GM21786 (cell line): ENCODE results near the gene RPS6KC1.
"Not testable (repeated sequence)": the region's sequence is repeated elsewhere in the genome, so short reads cannot be mapped to it uniquely, and the experiment has no call there.

ENCODE experiments used
- ATAC-seq: cut with Tn5 transposase; IDR thresholded peaks from one replicate; pipeline ENCODE4 v1.9.1; 2021; ENCODE audit not compliant: unreplicated experiment

RPS6KC1 gene

GRCh38 chr1:213054142-213054541 is 3.1 kb downstream of the RPS6KC1 start:
- no peak for ATAC-seq

GRCh38 chr1:213054733-213055591 is 3.9 kb downstream of the RPS6KC1 start:
- ATAC-seq = no peak

GRCh38 chr1:213055767-213056166 is 4.7 kb downstream of the RPS6KC1 start:
- ATAC-seq = no peak

GRCh38 chr1:213057264-213058059 is 6.4 kb downstream of the RPS6KC1 start:
- ATAC-seq = no peak

- no peak for ATAC-seq
Measured at GRCh38 chr1:213060836-213061235, 9.8 kb downstream of the RPS6KC1 start.

GRCh38 chr1:213061263-213061662 is 10.2 kb downstream of the RPS6KC1 start:
- no peak for ATAC-seq

GRCh38 chr1:213065800-213066199 is 14.8 kb downstream of the RPS6KC1 start:
- no peak for ATAC-seq

GRCh38 chr1:213066363-213066762 is 15.3 kb downstream of the RPS6KC1 start:
- no peak for ATAC-seq

GRCh38 chr1:213067352-213067751 is 16.3 kb downstream of the RPS6KC1 start:
- no peak for ATAC-seq

GRCh38 chr1:213070406-213070805 is 19.4 kb downstream of the RPS6KC1 start:
- ATAC-seq = peak; percentile 95

GRCh38 chr1:213075725-213076124 is 24.7 kb downstream of the RPS6KC1 start:
- ATAC-seq = peak; percentile 79

- ATAC-seq = no peak
Measured at GRCh38 chr1:213082420-213083111, 31.5 kb downstream of the RPS6KC1 start.

GRCh38 chr1:213083112-213083445 is 32.0 kb downstream of the RPS6KC1 start:
- ATAC-seq = no peak

- ATAC-seq = no peak
Measured at GRCh38 chr1:213087911-213088310, 36.9 kb downstream of the RPS6KC1 start.

GRCh38 chr1:213089924-213090677 is 39.1 kb downstream of the RPS6KC1 start:
- ATAC-seq = no peak

GRCh38 chr1:213094446-213094845 is 43.4 kb downstream of the RPS6KC1 start:
- ATAC-seq = no peak

GRCh38 chr1:213095467-213095866 is 44.4 kb downstream of the RPS6KC1 start:
- no peak for ATAC-seq

GRCh38 chr1:213099682-213100399 is 48.8 kb downstream of the RPS6KC1 start:
- ATAC-seq = no peak

GRCh38 chr1:213100565-213100964 is 49.5 kb downstream of the RPS6KC1 start:
- ATAC-seq = not testable (repeated sequence)
